Measurements from ENCODE around the gene LTO1.

The LTO1 gene

GRCh38 chr11:69644962-69645675 is 30.0 kb downstream of the LTO1 start:
- DNase-seq (ENCODE audit: low read depth in 1 of 2, low spot score in 1 of 2): no peak
- Histone ChIP-seq H3K4me3 (replicated peaks; ENCODE audit: insufficient read depth, low read length) (no peak overlapping the region), H3K27ac (replicated peaks) (no peak overlapping the region), H3K27me3 (ENCODE audit: insufficient read depth, poor library complexity, severe bottlenecking) (peaks cover 6% of the 10 kb centered on the region)
- TF ChIP-seq CTCF (IDR thresholded peaks at IDR 0.05; ENCODE audit: insufficient read depth, low read length): no peak

GRCh38 chr11:69644071-69644961 is 30.8 kb downstream of the LTO1 start:
- Histone ChIP-seq H3K27ac (replicated peaks) (no peak overlapping the region), H3K4me3 (replicated peaks; ENCODE audit: insufficient read depth, low read length) (no peak overlapping the region), H3K27me3 (ENCODE audit: insufficient read depth, poor library complexity, severe bottlenecking) (peaks cover 12% of the 10 kb centered on the region)
- no peak for DNase-seq (ENCODE audit: low read depth in 1 of 2, low spot score in 1 of 2)
- 0 out of 2 replicates have a peak, but pooled peaks have one; percentile 15 for TF ChIP-seq POLR2AphosphoS5 (IDR thresholded peaks at IDR 0.05; ENCODE audit: low read depth)
- no peak for TF ChIP-seq REST (IDR thresholded peaks at IDR 0.05; ENCODE audit: insufficient replicate concordance, low read depth)
- TF ChIP-seq CTCF (IDR thresholded peaks at IDR 0.05; ENCODE audit: insufficient read depth, low read length): no peak

- Histone ChIP-seq H3K27ac (replicated peaks) (no peak overlapping the region), H3K27me3 (ENCODE audit: insufficient read depth, poor library complexity, severe bottlenecking) (peaks cover 13% of the 10 kb centered on the region), H3K4me3 (replicated peaks; ENCODE audit: insufficient read depth, low read length) (no peak overlapping the region)
- DNase-seq (ENCODE audit: low read depth in 1 of 2, low spot score in 1 of 2): no peak
- TF ChIP-seq SPI1 (IDR thresholded peaks at IDR 0.05; ENCODE audit: borderline replicate concordance, low read depth): no peak
- TF ChIP-seq GABPA (IDR thresholded peaks at IDR 0.05; ENCODE audit: low read depth): no peak
- no peak for TF ChIP-seq REST (IDR thresholded peaks at IDR 0.05; ENCODE audit: insufficient replicate concordance, low read depth)
- no peak for TF ChIP-seq POLR2AphosphoS5 (IDR thresholded peaks at IDR 0.05; ENCODE audit: low read depth)
- no peak for TF ChIP-seq CTCF (IDR thresholded peaks at IDR 0.05; ENCODE audit: insufficient read depth, low read length)
Measured at GRCh38 chr11:69643646-69644045, 31.5 kb downstream of the LTO1 start.

All from HL-60 (cell line).